HL-60/S4 treated with retinoic acid at 250 ng/mL for 4 days and 3 days (cell line): Measurements from ENCODE around the gene OVOL3.

Experiments
- in situ Hi-C: fragments of 300-500 bp; cut with MboI; formaldehyde crosslinking; loops from 2 replicates; pipeline ENCODE4 v1.7.0; 2022; ENCODE audit warnings: low sequenced_read_pairs

The OVOL3 gene

GRCh38 chr19:36160821-36161596 is 50.1 kb downstream of the OVOL3 start:
- in situ Hi-C loops, result no loop called here
